Stimulated activated CD4-positive, alpha-beta T cell treated with anti-CD3 and anti-CD28 coated beads, TNF-alpha, amount 100 ng/mL, for 24 hours (primary cell): ENCODE measurements around the gene ARL13B.

ENCODE experiments used
- DNase-seq, 3 experiments: peaks; one replicate each; pipeline ENCODE4 v3.0.0-alpha.2; 2020; ENCODE audit warnings: low read depth in 3 of 3

Gene ARL13B

GRCh38 chr3:94099311-94099710, 119.4 kb downstream of the ARL13B start:
- no peak for DNase-seq

- no peak for DNase-seq
Observed at GRCh38 chr3:94101860-94102259, 121.9 kb downstream of the ARL13B start.
